HepG2 (cell line): Measurements from ENCODE around the gene MATN1. TPM values are rescaled to one million over a fixed set of nuclear protein-coding genes. Genes with fewer than 3 reads are reported as not detected.

Experiments used
- ATAC-seq: fragments of 200-7000 bp; cut with Tn5 transposase; 3 replicates; pipeline ENCODE4 v1.9.1; 2020; ENCODE audit warnings: mild to moderate bottlenecking, moderate library complexity
- BruUV-seq: library from RNA; stranded (reverse); fragments of 400-500 nt; replicated peaks from 2 replicates; lab custom pipeline; 2021; lab: Mats Ljungman, UMichigan
- CTCF ChIA-PET: fragments of 300-600 bp; formaldehyde crosslinking; extraction: SDS; loops from one replicate; lab custom pipeline; 2021; ENCODE audit warnings: low total read pairs, inconsistent platforms, low intra/inter-chr PET ratio; lab: Yijun Ruan, JAX
- POLR2A ChIA-PET: fragments of 350-600 bp; sonication (Branson Sonifier 250); formaldehyde crosslinking; loops from one replicate; lab custom pipeline; 2020; ENCODE audit warnings: antibody characterized with exemption, inconsistent platforms; lab: Yijun Ruan, JAX
- DNase-seq: peaks from one replicate; pipeline ENCODE4 v3.0.0-alpha.2; 2015; ENCODE audit warnings: low spot score
- FAIRE-seq: peaks from 3 replicates; lab custom pipeline; 2011; peaks lifted over from hg19 to GRCh38; lab: Jason Lieb, UNC
- H2AFZ ChIP-seq: one replicate; pipeline ENCODE4 v1.6.1; 2011; ENCODE audit warnings: low read length, inconsistent platforms
- H3K27ac ChIP-seq: fragments of 300-600 bp; 3 replicates; pipeline ENCODE4 v1.8.0; 2011; ENCODE audit warnings: mixed run types, mild to moderate bottlenecking, mixed read lengths, low read length, inconsistent platforms; ENCODE audit not compliant: insufficient read depth; ENCODE audit errors: extremely low read length
- H3K27me3 ChIP-seq, 2 experiments: fragments of 200-600 bp in 1 of 2; 2 replicates in 1 of 2; 3 replicates in 1 of 2; pipeline versions ENCODE4 v1.6.0 to v1.8.0; 2011; ENCODE audit warnings: low read length in 2 of 2, mild to moderate bottlenecking in 2 of 2, moderate library complexity in 2 of 2, inconsistent platforms in 1 of 2; ENCODE audit not compliant: insufficient read depth in 2 of 2, control insufficient read depth in 1 of 2
- H3K36me3 ChIP-seq, 2 experiments: fragments of 200-600 bp in 1 of 2; replicated peaks in 1 of 2; 2 replicates in 1 of 2; 3 replicates in 1 of 2; pipeline versions ENCODE4 v1.5.1 to v1.8.0; 2011; ENCODE audit warnings: low read length in 2 of 2, inconsistent platforms in 1 of 2; ENCODE audit not compliant: insufficient read depth in 2 of 2, control insufficient read depth in 1 of 2
- H3K4me1 ChIP-seq: 2 replicates; pipeline ENCODE4 v1.5.1; 2012; ENCODE audit warnings: low read length, inconsistent platforms; ENCODE audit not compliant: insufficient read depth
- H3K4me2 ChIP-seq: 2 replicates; pipeline ENCODE4 v1.6.0; 2011; ENCODE audit warnings: low read depth, low read length, inconsistent platforms
- H3K4me3 ChIP-seq, 3 experiments: fragments of 200-600 bp in 1 of 3; sonication (generic), shearing (Covaris generic) in 1 of 3; replicated peaks in 1 of 3; 2 replicates each; pipeline ENCODE4 v1.5.1; 2011 to 2016; ENCODE audit warnings: low read length in 3 of 3, inconsistent platforms in 2 of 3, low read depth in 2 of 3, mild to moderate bottlenecking in 2 of 3, control low read depth in 1 of 3, mixed read lengths in 1 of 3; ENCODE audit not compliant: insufficient read depth in 1 of 3
- H3K79me2 ChIP-seq: one replicate; pipeline ENCODE4 v1.6.1; 2011; ENCODE audit warnings: low read length, inconsistent platforms; ENCODE audit not compliant: insufficient read depth
- H3K9ac ChIP-seq: 2 replicates; pipeline ENCODE4 v1.6.0; 2011; ENCODE audit warnings: mild to moderate bottlenecking, low read depth, low read length, inconsistent platforms; ENCODE audit not compliant: insufficient read depth
- H3K9me3 ChIP-seq: 2 replicates; pipeline ENCODE4 v1.5.1; 2012; ENCODE audit warnings: mild to moderate bottlenecking, low read length
- H4K20me1 ChIP-seq: 2 replicates; pipeline ENCODE4 v1.6.0; 2011; ENCODE audit warnings: inconsistent platforms, mild to moderate bottlenecking, low read length, moderate library complexity; ENCODE audit not compliant: insufficient read depth
- MXI1 ChIP-seq: IDR thresholded peaks from 3 replicates; pipeline ENCODE4 v1.6.1; 2012; ENCODE audit warnings: low read depth, low read length, inconsistent platforms, borderline replicate concordance
- NR1H2 ChIP-seq: sonication (generic); formaldehyde crosslinking; IDR thresholded peaks from 2 replicates; pipeline ENCODE4 v1.8.1; 2022; ENCODE audit warnings: low read depth, missing genetic modification reagents, borderline replicate concordance
- RBAK ChIP-seq: sonication (generic); formaldehyde crosslinking; IDR thresholded peaks from 2 replicates; pipeline ENCODE4 v1.5.1; 2020; ENCODE audit warnings: mild to moderate bottlenecking, missing genetic modification reagents
- SRSF4 ChIP-seq: fragments of 200-400 bp; formaldehyde crosslinking; IDR thresholded peaks from one replicate; pipeline ENCODE4 v1.6.1; 2018; ENCODE audit warnings: mild to moderate bottlenecking, low read depth, low read length, moderate library complexity; ENCODE audit not compliant: poor library complexity, severe bottlenecking
- ZFP36 ChIP-seq: fragments of 150-350 bp; IDR thresholded peaks from 2 replicates; pipeline ENCODE4 v1.6.1; 2018; ENCODE audit warnings: borderline replicate concordance, low read length, low read depth; ENCODE audit not compliant: partially characterized antibody
- WGBS: methylation state at CpG from one replicate; pipeline ENCODE4 v1.1.6; 2017; ENCODE audit warnings: low lambda C conversion rate; 5-methylcytosine and 5-hydroxymethylcytosine counted together
- in situ Hi-C: cut with HindIII; loops from 2 replicates; pipeline ENCODE4 v1.10.0; 2017; ENCODE audit warnings: low pct_unique_long_range_greater_than_20kb; ENCODE audit not compliant: extremely low pct_ligation_motif_present
- intact Hi-C: fragments of 100-400 bp; cut with micrococcal nuclease; formaldehyde crosslinking; loops from one replicate; pipeline ENCODE4 v1.10.0; 2022; ENCODE audit not compliant: unreplicated experiment
- polyA plus RNA-seq, 8 experiments: library from polyadenylated mRNA; depleted of rRNA in 3 of 8; stranded (reverse) in 7 of 8; unstranded in 1 of 8; fragments of >200 nt; fragmentation: Illumina TruSeq in 4 of 8; extraction: Trizol in 4 of 8; gene quantifications; 2 replicates each; pipeline versions ENCODE4 v1.2.1 to v1.2.3, GENCODE V29; 2011 to 2016; ENCODE audit warnings: low read depth in 4 of 8, missing spikeins in 1 of 8, mixed read lengths in 1 of 8; ENCODE audit not compliant: insufficient read depth in 1 of 8
- total RNA-seq, 5 experiments: library from RNA; depleted of rRNA; stranded (reverse); fragments of >200 nt; fragmentation: Illumina TruSeq; extraction: Trizol; gene quantifications; 2 replicates each; pipeline ENCODE4 v1.2.3, GENCODE V29; 2016; ENCODE audit warnings: low read depth in 1 of 5
- TF ChIP-seq, protein P1 (sequence below): sonication (generic); formaldehyde crosslinking; IDR thresholded peaks from 2 replicates; pipeline ENCODE4 v1.9.0; 2021; ENCODE audit warnings: missing genetic modification reagents, mild to moderate bottlenecking, borderline replicate concordance

Gene MATN1
- total and polyA plus RNA-seq, 2 of the 13 experiments (the other 11 are each of a cell fraction or from before 2014, with no cell fraction given): 0.04 to 0.05 TPM

DNA sequence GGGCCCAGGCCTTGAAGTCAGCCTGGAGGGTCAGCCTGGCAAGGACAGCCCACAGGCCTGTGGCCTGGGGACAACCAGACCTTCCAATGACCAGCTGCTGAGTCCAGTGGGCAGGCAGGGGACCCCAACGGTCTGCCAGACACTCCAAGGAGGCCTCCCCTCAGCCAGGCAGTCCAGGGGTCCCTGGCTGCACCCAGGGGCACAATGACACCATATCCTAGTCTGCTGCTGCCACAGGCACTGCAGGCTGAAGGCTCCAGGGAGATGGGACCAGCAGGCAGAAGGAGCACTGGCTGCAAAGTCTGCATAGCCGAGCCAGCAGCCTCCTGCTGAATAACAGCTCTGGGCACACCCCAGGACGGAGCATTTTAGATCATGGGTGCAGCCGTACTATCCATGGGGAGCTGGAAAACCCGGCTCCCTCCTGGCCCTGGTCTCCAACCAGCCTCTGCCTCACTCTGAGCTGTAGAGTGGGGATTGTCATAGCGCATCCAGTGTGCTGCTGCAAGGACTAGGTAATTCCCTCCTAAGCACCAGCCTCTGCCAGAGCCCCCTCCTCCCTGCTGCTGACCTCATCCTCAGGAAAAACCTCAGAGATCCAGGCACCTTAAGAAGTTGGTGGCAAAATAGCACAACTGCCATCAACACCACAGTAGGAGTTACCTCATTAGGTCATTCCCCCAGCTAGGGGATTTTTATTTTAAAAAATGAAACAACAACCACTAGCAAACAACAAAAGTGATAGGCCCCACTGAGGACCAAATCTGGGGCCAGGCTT is 39.0 kb upstream of the MATN1 start:
- intact Hi-C loops: no loop called here
- H3K4me2 ChIP-seq: no peak overlapping the region
- no peak overlapping the region for H3K27ac ChIP-seq
- H3K36me3 ChIP-seq: no peaks in the 10 kb centered on the region
- FAIRE-seq (no peak), ATAC-seq (no peak; the same call in 1 of the 3 replicates), DNase-seq (no peak)
- in situ Hi-C loops: no loop called here
- no peak overlapping the region for H3K4me3 ChIP-seq
- H3K4me1 ChIP-seq: peaks cover 11% of the 10 kb centered on the region; the same call in 1 of the 2 replicates
- peaks cover 4 to 37% of the 10 kb centered on the region in 2 experiments; a peak in 3 of 5 replicates for H3K27me3 ChIP-seq
- no peak overlapping the region for H3K9ac ChIP-seq
- TF ChIP-seq MXI1 (no peak), RBAK (CRISPR knock-in tag) (no peak), NR1H2 (CRISPR knock-in tag) (no peak), SRSF4 (no peak), ZFP36 (no peak)
- TF ChIP-seq, protein P1, sequence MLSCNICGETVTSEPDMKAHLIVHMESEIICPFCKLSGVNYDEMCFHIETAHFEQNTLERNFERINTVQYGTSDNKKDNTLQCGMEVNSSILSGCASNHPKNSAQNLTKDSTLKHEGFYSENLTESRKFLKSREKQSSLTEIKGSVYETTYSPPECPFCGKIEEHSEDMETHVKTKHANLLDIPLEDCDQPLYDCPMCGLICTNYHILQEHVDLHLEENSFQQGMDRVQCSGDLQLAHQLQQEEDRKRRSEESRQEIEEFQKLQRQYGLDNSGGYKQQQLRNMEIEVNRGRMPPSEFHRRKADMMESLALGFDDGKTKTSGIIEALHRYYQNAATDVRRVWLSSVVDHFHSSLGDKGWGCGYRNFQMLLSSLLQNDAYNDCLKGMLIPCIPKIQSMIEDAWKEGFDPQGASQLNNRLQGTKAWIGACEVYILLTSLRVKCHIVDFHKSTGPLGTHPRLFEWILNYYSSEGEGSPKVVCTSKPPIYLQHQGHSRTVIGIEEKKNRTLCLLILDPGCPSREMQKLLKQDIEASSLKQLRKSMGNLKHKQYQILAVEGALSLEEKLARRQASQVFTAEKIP: no peak
- H3K9me3 ChIP-seq: no peaks in the 10 kb centered on the region
- no TSS peak for BruUV-seq
- H3K79me2 ChIP-seq: no peaks in the 10 kb centered on the region
- ChIA-PET POLR2A (interaction anchor here (1.0 kb wide), 1 partner anchor 44 kb away, joined by 3 read pairs; no protein-coding TSS in a partner anchor), CTCF (no interaction called here)
- H4K20me1 ChIP-seq: no peaks in the 10 kb centered on the region
- WGBS: 13% methylated on average over 3 of the region's 6 CpGs
- no peak overlapping the region for H2AFZ ChIP-seq
